ENCODE measurements around the gene NTN3.

- TF ChIP-seq CTCF (IDR thresholded peaks at IDR 0.05; ENCODE audit: poor library complexity) (no peak), EZH2phosphoT487 (IDR thresholded peaks at IDR 0.05; ENCODE audit: low read depth, severe bottlenecking, unreplicated experiment) (no peak)
These were observed 40.2 kb downstream of the NTN3 start for GRCh38 chr16:2511128-2511800.

All from hepatocyte (in vitro differentiated cells).